ENCODE measurements around the gene CDKAL1. TPM values are rescaled to one million over a fixed set of nuclear protein-coding genes. Genes with fewer than 3 reads are reported as not detected.

Gene CDKAL1
- total RNA-seq, 1 experiment from 2014 or later = 16.1 TPM

DNA sequence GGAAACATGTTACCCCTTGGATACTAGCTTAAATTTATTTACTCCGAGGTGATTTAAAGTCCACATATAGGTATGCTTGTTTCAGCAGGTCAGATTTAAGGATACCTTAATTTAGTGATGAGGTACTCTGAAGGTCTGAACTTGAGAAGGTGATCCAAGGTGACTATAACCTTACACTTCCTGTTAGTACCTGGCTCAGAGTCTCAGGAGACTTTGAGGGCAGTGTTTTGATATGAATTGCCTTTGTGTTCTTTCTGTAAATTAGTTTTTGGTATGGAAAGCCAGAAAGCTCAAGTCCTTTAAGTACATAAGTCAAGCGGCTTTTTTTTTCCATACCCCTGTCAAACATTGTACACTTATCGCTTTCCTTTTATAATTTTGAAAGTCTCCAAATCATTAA is 489.0 kb downstream of the CDKAL1 start:
- no peaks in the 10 kb centered on the region for H3K9me2 ChIP-seq (ENCODE audit: insufficient read depth)
- H3K4me1 ChIP-seq (replicated peaks; ENCODE audit: insufficient read depth) = peaks cover 26% of the 10 kb centered on the region
- ChIA-PET CTCF (no interaction called here), POLR2A (ENCODE audit: unreplicated experiment) (no interaction called here)
- H3F3A ChIP-seq (ENCODE audit: insufficient read depth, low read depth) = peaks cover 11% of the 10 kb centered on the region; the same call in 1 of the 2 replicates
- peak overlapping the region; percentile 78 for H3K27ac ChIP-seq
- H3K79me2 ChIP-seq (ENCODE audit: low read depth) = no peaks in the 10 kb centered on the region
- no peak overlapping the region for H3K4me3 ChIP-seq
- no TSS peak for BruUV-seq (replicated peaks)
- no peaks in the 10 kb centered on the region for H4K20me1 ChIP-seq (ENCODE audit: insufficient read depth)
- H3K4me2 ChIP-seq = no peak overlapping the region; the same call in 1 of the 2 replicates
- no peak for TF ChIP-seq EZH2 (IDR thresholded peaks at IDR 0.05; ENCODE audit: low read depth)
- TF ChIP-seq, protein P1, sequence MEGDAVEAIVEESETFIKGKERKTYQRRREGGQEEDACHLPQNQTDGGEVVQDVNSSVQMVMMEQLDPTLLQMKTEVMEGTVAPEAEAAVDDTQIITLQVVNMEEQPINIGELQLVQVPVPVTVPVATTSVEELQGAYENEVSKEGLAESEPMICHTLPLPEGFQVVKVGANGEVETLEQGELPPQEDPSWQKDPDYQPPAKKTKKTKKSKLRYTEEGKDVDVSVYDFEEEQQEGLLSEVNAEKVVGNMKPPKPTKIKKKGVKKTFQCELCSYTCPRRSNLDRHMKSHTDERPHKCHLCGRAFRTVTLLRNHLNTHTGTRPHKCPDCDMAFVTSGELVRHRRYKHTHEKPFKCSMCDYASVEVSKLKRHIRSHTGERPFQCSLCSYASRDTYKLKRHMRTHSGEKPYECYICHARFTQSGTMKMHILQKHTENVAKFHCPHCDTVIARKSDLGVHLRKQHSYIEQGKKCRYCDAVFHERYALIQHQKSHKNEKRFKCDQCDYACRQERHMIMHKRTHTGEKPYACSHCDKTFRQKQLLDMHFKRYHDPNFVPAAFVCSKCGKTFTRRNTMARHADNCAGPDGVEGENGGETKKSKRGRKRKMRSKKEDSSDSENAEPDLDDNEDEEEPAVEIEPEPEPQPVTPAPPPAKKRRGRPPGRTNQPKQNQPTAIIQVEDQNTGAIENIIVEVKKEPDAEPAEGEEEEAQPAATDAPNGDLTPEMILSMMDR (conservative IDR thresholded peaks at IDR 0.05) = no peak
- H2AFZ ChIP-seq = no peak overlapping the region
- H3K9me3 ChIP-seq (ENCODE audit: insufficient read depth, low read depth) = peaks cover 35% of the 10 kb centered on the region
- no peaks in the 10 kb centered on the region for H3K36me3 ChIP-seq (ENCODE audit: low read depth)
- intact Hi-C loops (cut with micrococcal nuclease; ENCODE audit: unreplicated experiment) = loop anchor here (5.0 kb wide), 2 partner anchors 254 to 1804 kb away; no protein-coding TSS in a partner anchor
- no peak for DNase-seq
- no peaks in the 10 kb centered on the region for H3K27me3 ChIP-seq (ENCODE audit: insufficient read depth, low read depth)

DNA sequence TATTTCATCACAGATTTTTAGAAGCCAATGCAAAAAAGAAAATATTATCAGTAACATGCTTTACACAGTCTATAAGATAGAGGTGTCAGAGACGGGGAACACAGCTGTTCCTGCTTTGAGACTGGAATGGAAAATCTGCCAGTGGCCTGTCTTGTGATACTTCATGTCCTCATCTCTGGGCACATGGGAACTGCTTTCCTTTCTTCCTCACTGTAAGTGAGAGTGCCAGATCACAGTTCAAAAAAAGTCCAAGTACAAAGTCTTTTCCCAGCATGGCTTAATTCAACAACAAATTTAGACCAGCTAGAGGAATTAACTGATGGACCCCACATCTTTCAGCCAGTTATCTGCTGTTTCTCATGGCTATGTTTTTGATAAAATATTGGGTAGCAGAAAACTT is 490.4 kb downstream of the CDKAL1 start:
- Histone ChIP-seq H3K4me2 (no peak overlapping the region), H3K27me3 (ENCODE audit: insufficient read depth, low read depth) (no peaks in the 10 kb centered on the region), H3K4me3 (no peak overlapping the region), H2AFZ (no peak overlapping the region), H3K9me3 (ENCODE audit: insufficient read depth, low read depth) (peaks cover 35% of the 10 kb centered on the region), H4K20me1 (ENCODE audit: insufficient read depth) (no peaks in the 10 kb centered on the region), H3K36me3 (ENCODE audit: low read depth) (no peaks in the 10 kb centered on the region), H3K9me2 (ENCODE audit: insufficient read depth) (no peaks in the 10 kb centered on the region), H3K79me2 (ENCODE audit: low read depth) (no peaks in the 10 kb centered on the region), H3K27ac (no peak overlapping the region), H3F3A (ENCODE audit: insufficient read depth, low read depth) (peaks cover 11% of the 10 kb centered on the region; the same call in 1 of the 2 replicates), H3K4me1 (replicated peaks; ENCODE audit: insufficient read depth) (peaks cover 26% of the 10 kb centered on the region)
- ChIA-PET CTCF (no interaction called here), POLR2A (ENCODE audit: unreplicated experiment) (no interaction called here)
- no peak for TF ChIP-seq EZH2 (IDR thresholded peaks at IDR 0.05; ENCODE audit: low read depth)
- TF ChIP-seq, protein P1 (conservative IDR thresholded peaks at IDR 0.05) = no peak
- BruUV-seq (replicated peaks) = no TSS peak
- intact Hi-C loops (cut with micrococcal nuclease; ENCODE audit: unreplicated experiment) = loop anchor here (5.0 kb wide), 2 partner anchors 253 to 1803 kb away; no protein-coding TSS in a partner anchor
- no peak for DNase-seq

DNA sequence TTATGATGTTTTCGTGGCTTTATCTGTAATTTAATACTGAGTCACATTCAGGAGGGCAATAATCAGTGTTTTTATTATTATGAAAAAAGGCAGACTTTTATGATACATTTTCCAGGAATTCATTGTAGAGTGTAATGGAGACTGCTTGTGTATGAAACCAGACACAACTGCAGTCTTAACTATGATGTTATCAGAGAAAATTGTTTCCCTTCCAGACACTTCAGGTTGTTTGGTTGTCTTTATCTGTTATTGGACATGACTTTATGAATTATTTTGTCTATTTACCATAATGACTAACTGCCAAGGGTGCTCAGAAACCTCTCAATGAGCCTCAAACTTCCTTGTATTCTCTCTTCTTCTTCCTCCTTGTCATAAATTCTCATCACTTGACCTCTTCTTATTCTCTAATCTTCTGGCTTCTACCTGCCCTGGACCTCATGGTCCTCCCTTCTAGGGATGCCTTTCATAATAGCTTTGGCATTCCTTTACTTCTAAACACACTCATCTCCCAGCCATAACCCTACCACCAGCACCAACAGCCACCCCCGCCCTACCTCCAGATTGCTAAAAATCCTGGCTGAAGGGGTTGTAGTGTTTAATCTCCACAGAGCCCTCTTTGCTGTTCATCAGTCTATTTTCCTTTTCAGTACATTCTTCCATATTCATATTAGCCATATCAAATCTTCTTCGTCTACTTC is 492.5 kb downstream of the CDKAL1 start:
- Histone ChIP-seq H3K9me3 (ENCODE audit: insufficient read depth, low read depth) (peaks cover 28% of the 10 kb centered on the region), H3K27ac (no peak overlapping the region), H3K79me2 (ENCODE audit: low read depth) (no peaks in the 10 kb centered on the region), H3K4me2 (no peak overlapping the region), H3F3A (ENCODE audit: insufficient read depth, low read depth) (peaks cover 9% of the 10 kb centered on the region; the same call in 1 of the 2 replicates), H2AFZ (no peak overlapping the region), H3K4me3 (no peak overlapping the region), H3K4me1 (replicated peaks; ENCODE audit: insufficient read depth) (peaks cover 22% of the 10 kb centered on the region), H3K27me3 (ENCODE audit: insufficient read depth, low read depth) (no peaks in the 10 kb centered on the region), H4K20me1 (ENCODE audit: insufficient read depth) (no peaks in the 10 kb centered on the region), H3K9me2 (ENCODE audit: insufficient read depth) (no peaks in the 10 kb centered on the region), H3K36me3 (ENCODE audit: low read depth) (no peaks in the 10 kb centered on the region)
- no TSS peak for BruUV-seq (replicated peaks)
- intact Hi-C loops (cut with micrococcal nuclease; ENCODE audit: unreplicated experiment) = loop anchor here (1.0 kb wide), 1 partner anchor 194 kb away; no protein-coding TSS in a partner anchor
- CTCF ChIA-PET = no interaction called here
- POLR2A ChIA-PET (ENCODE audit: unreplicated experiment) = no interaction called here
- peak in 1 of 2 experiments; percentile 37 for DNase-seq
- TF ChIP-seq EZH2 (IDR thresholded peaks at IDR 0.05; ENCODE audit: low read depth) = no peak
- TF ChIP-seq, protein P1 (conservative IDR thresholded peaks at IDR 0.05) = no peak
